Sigmoid colon (tissue), 7 donors: ENCODE results near the gene NEURL1. TPM values are rescaled to one million over a fixed set of nuclear protein-coding genes. Genes with fewer than 3 reads are reported as not detected.

ENCODE experiments used
- DNase-seq: peaks from one replicate; pipeline ENCODE4 v3.0.0-alpha.2; 2019
- H3K27ac ChIP-seq, 4 donors: fragments of 200-600 bp; sonication (generic); one replicate each; pipeline ENCODE4 v1.5.1; 2016 to 2019; ENCODE audit warnings: mild to moderate bottlenecking in 1 of 4
- H3K27me3 ChIP-seq, 3 donors: fragments of 200-600 bp; sonication (generic); one replicate each; pipeline ENCODE4 v1.5.1; 2019; ENCODE audit warnings: mild to moderate bottlenecking in 1 of 3
- H3K36me3 ChIP-seq, 4 donors: fragments of 200-600 bp; sonication (generic); one replicate each; pipeline ENCODE4 v1.5.1; 2016 to 2019
- H3K4me1 ChIP-seq, 4 donors: fragments of 200-600 bp; sonication (generic); one replicate each; pipeline ENCODE4 v1.5.1; 2017 to 2019
- H3K4me3 ChIP-seq, 4 donors: fragments of 200-600 bp; sonication (generic); one replicate each; pipeline ENCODE4 v1.5.1; 2017 to 2019; ENCODE audit warnings: mild to moderate bottlenecking in 2 of 4, moderate library complexity in 1 of 4
- H3K9me3 ChIP-seq, 4 donors: fragments of 200-600 bp in 3 of 4; sonication (generic) in 3 of 4; one replicate each; pipeline versions ENCODE4 v1.5.1 to v1.6.1; 2013 to 2019
- EP300 ChIP-seq, 4 donors: sonication (generic); formaldehyde crosslinking; IDR thresholded peaks; one replicate each; pipeline ENCODE4 v1.6.1; 2017; ENCODE audit warnings: antibody characterized with exemption in 4 of 4
- POLR2A ChIP-seq, 2 donors: fragments of 450-650 bp; IDR thresholded peaks; one replicate each; pipeline ENCODE4 v1.6.1; 2016; ENCODE audit warnings: antibody characterized with exemption in 2 of 2, mild to moderate bottlenecking in 2 of 2, moderate library complexity in 2 of 2
- POLR2AphosphoS5 ChIP-seq, 4 donors: sonication (generic); formaldehyde crosslinking; IDR thresholded peaks; one replicate each; pipeline ENCODE4 v1.6.1; 2017; ENCODE audit warnings: antibody characterized with exemption in 4 of 4
- WGBS, 2 donors: extraction: QIAGEN DNeasy Blood & Tissue Kit; methylation state at CpG; one replicate each; pipeline ENCODE4 v1.1.7; 2013; 5-methylcytosine and 5-hydroxymethylcytosine counted together
- intact Hi-C: fragments of 100-400 bp; cut with DNase I; formaldehyde crosslinking; loops from one replicate; pipeline ENCODE4 v1.15.1; 2023
- polyA plus RNA-seq, 3 donors: library from polyadenylated mRNA; stranded (reverse); fragments of 200-250 nt; gene quantifications; one replicate each; pipeline ENCODE4 v1.2.3, GENCODE V29; 2013
- total RNA-seq, 4 donors: library from RNA; depleted of rRNA; stranded (reverse); fragments of >200 nt; gene quantifications; one replicate each; pipeline ENCODE4 v1.1.0, GENCODE V29; 2016
- TF ChIP-seq, protein P1 (sequence below), 4 experiments: fragments of 450-650 bp in 3 of 4; fragments of 200-600 bp in 1 of 4; IDR thresholded peaks; one replicate each; pipeline ENCODE4 v1.5.1; 2016 to 2019; ENCODE audit warnings: antibody characterized with exemption in 4 of 4, mild to moderate bottlenecking in 3 of 4, moderate library complexity in 2 of 4
- donor health status: healthy with polysubstance abuse.
- donor health status: Bipolar disorder and iron deficiency.
- donor health status: healthy.

NEURL1 gene
- total and polyA plus RNA-seq, 7 donors: 0.41 to 54.1 (median 15.3) TPM; not detected in 1

DNA sequence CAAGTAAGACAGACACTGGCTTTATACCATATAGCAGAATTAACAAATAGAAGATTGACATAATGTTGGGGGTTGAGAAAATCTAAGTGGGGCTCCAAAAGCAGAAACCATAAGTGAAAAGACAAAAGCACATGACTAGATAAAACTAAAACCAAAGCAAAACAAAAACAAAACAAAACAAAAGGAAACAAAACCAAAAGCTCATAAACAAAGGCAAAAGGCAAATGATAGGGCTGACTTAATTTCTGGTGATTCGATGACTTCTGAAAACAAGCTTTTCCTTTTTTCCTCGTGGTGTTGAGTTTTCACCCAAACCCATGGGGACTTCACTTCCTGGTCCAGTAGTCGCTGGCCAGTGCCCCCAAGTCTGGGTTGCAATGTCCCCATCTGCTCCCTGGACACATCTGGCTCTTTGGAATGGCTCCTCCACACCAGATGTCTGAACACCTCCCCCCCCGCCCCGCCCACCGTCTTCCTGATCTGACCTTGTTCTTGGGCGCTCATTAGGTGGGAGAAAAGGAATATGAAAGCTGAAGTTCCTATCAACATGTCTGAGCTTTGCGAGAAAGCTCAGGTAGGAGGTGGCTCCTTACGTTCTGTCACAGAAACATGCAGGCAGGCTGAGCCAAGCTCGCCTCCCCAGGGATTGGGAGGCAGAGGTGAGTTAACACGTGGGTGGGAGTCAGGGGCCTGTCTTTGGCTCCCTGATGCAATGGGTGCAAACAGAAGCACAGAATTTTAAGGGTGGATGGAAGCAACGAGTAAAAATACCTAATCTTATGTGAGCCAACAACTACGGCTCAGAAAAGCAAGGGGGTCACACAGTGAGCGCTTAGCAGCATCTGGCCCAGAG is 121.0 kb downstream of the NEURL1 start:
- Histone ChIP-seq H3K4me3 (no peak overlapping the region), H3K27ac (peak overlapping the region; percentile 31 to 65 (median 47)), H3K36me3 (peaks cover 32 to 87% (median 49%) of the 10 kb centered on the region in 4 donors), H3K4me1 (peaks cover 0 to 44% (median 29%) of the 10 kb centered on the region in 4 donors), H3K9me3 (no peaks in the 10 kb centered on the region), H3K27me3 (no peaks in the 10 kb centered on the region)
- 85 to 88% methylated on average over 14 of the region's 14 CpGs for WGBS, 2 donors
- intact Hi-C loops: no loop called here
- TF ChIP-seq POLR2AphosphoS5 (IDR thresholded peaks at IDR 0.05): no peak
- TF ChIP-seq, protein P1, sequence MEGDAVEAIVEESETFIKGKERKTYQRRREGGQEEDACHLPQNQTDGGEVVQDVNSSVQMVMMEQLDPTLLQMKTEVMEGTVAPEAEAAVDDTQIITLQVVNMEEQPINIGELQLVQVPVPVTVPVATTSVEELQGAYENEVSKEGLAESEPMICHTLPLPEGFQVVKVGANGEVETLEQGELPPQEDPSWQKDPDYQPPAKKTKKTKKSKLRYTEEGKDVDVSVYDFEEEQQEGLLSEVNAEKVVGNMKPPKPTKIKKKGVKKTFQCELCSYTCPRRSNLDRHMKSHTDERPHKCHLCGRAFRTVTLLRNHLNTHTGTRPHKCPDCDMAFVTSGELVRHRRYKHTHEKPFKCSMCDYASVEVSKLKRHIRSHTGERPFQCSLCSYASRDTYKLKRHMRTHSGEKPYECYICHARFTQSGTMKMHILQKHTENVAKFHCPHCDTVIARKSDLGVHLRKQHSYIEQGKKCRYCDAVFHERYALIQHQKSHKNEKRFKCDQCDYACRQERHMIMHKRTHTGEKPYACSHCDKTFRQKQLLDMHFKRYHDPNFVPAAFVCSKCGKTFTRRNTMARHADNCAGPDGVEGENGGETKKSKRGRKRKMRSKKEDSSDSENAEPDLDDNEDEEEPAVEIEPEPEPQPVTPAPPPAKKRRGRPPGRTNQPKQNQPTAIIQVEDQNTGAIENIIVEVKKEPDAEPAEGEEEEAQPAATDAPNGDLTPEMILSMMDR (IDR thresholded peaks at IDR 0.05): no peak
- no peak for TF ChIP-seq POLR2A (IDR thresholded peaks at IDR 0.05)
- TF ChIP-seq EP300 (IDR thresholded peaks at IDR 0.05): no peak
- no peak for DNase-seq

DNA sequence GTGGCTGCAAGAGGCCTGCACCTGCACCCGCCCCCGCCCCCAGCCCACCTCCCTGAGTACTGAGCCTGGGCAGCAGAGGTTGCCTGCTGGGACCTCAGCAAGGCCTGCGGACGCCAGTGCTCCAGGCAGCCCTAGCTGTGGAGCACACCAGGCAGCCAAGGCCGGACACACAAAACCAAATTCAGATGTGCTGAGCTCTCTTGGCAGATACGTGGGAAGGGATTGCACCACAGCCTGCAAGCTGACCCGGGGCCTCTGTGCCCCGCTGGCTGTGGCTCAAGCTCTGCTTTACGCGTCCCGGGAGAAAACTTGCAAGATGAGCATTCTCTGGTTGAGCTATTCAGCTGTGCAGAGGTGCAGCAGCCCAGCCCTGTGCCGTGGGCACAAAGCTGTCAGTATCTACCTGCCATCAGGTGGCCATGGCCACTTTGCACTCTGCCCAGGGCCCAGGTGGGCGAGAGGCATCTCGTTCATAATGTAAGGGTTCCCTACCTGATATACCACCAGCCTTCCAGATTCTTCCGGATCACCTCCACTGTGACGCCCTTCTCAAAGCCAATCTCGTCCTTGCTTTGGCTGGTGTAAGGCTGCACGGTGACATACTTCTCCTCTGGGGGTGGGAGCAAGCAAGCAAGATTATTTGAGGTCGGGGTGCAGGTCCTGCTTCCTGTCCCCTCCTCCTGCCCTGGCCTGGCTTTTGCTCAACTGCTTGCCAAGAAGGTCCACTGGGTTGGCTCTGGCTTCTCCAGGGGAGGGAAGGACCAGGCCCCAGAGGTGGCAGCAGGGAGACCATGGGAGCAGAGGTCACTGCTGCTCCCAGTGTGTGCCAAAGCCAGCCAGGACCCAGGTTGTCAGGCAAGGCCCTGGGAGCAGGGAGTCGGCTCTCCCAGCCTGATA is 123.4 kb downstream of the NEURL1 start:
- Histone ChIP-seq H3K36me3 (peaks cover 29 to 87% (median 43%) of the 10 kb centered on the region in 4 donors), H3K4me3 (no peak overlapping the region), H3K27me3 (no peaks in the 10 kb centered on the region), H3K4me1 (peaks cover 0 to 67% (median 52%) of the 10 kb centered on the region in 4 donors), H3K27ac (peak overlapping the region; percentile 22 to 66 (median 54)), H3K9me3 (no peaks in the 10 kb centered on the region)
- intact Hi-C loops: no loop called here
- TF ChIP-seq POLR2A (IDR thresholded peaks at IDR 0.05) (no peak), EP300 (IDR thresholded peaks at IDR 0.05) (no peak), POLR2AphosphoS5 (IDR thresholded peaks at IDR 0.05) (peak in 1 of 4 donors; percentile 31)
- TF ChIP-seq, protein P1 (IDR thresholded peaks at IDR 0.05): no peak
- 84 to 86% methylated on average over 20 of the region's 20 CpGs for WGBS, 2 donors
- DNase-seq: peak; percentile 91

DNA sequence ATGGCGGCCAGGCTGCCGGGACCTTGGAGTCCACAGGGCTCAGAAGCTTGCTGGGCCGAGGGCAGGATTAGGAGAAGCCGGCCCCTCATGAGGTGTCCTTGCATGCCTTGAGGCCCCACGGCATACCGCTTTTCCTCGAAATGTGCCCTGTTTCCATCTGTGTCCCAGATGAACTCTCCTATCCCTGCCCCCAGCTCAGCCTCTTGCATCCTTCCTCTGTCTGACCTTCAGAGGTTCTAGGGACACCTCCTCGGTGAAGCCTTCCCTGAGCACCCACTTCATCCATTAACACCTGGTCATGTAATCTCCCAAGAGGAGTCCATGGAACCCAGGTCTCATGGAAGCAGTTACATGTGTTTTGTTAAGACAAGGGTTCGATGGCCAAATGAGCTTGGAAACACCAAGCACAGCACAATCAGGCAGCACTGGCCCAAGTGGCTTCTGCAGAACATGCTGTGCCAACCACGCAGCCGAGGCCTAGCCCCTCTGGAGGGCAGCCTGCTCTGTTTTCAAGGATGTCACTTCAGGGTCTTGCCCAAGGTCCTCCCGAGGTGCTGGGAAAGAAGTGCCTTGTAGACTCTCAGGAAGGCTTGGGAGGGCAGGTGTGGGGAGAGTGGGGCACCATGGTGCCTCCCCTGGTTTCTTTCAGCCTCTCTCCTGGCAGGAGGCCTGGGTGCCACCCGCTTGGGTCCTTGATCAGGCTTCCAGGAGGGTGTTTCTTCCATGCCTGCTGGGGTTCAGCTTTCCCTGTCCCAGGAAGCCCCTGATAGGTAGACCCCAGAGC is 124.3 kb downstream of the NEURL1 start:
- Histone ChIP-seq H3K4me3 (no peak overlapping the region), H3K27ac (peak overlapping the region; percentile 57 to 66 (median 64)), H3K4me1 (peaks cover 0 to 74% (median 59%) of the 10 kb centered on the region in 4 donors), H3K9me3 (no peaks in the 10 kb centered on the region), H3K27me3 (no peaks in the 10 kb centered on the region), H3K36me3 (peaks cover 22 to 87% (median 39%) of the 10 kb centered on the region in 4 donors)
- DNase-seq: no peak
- TF ChIP-seq EP300 (IDR thresholded peaks at IDR 0.05): no peak
- TF ChIP-seq POLR2A (IDR thresholded peaks at IDR 0.05): no peak
- TF ChIP-seq POLR2AphosphoS5 (IDR thresholded peaks at IDR 0.05): no peak
- TF ChIP-seq, protein P1 (IDR thresholded peaks at IDR 0.05): no peak
- 91 to 92% methylated on average over 13 of the region's 13 CpGs for WGBS, 2 donors
- intact Hi-C loops: no loop called here
